MCF 10A (cell line): Measurements from ENCODE around the gene ZNF43. TPM values are rescaled to one million over a fixed set of nuclear protein-coding genes. Genes with fewer than 3 reads are reported as not detected.

Experiments used
- BruUV-seq: library from RNA; stranded (reverse); fragments of 400-500 nt; replicated peaks from 2 replicates; lab custom pipeline; 2021; lab: Mats Ljungman, UMichigan
- CTCF ChIA-PET: fragments of 300-600 bp; sonication (Branson Sonifier 250); formaldehyde crosslinking; extraction: SDS; loops from one replicate; lab custom pipeline; 2021; ENCODE audit warnings: antibody characterized with exemption, inconsistent platforms; lab: Yijun Ruan, JAX
- POLR2A ChIA-PET: fragments of 300-600, 350-650 bp; sonication (Branson Sonifier 250); formaldehyde crosslinking; extraction: SDS; loops from one replicate; lab custom pipeline; 2020; ENCODE audit warnings: antibody characterized with exemption, inconsistent platforms; lab: Yijun Ruan, JAX
- DNase-seq: peaks from one replicate; pipeline ENCODE4 v3.0.0-alpha.2; 2018; ENCODE audit not compliant: unreplicated experiment
- H3K27ac Mint-ChIP-seq: one replicate; pipeline ENCODE4 v1.8.0; 2022; ENCODE audit warnings: mild to moderate bottlenecking, low read depth, mixed read lengths; ENCODE audit not compliant: unreplicated experiment
- H3K27me3 Mint-ChIP-seq: one replicate; pipeline ENCODE4 v1.8.0; 2022; ENCODE audit warnings: mixed read lengths; ENCODE audit not compliant: insufficient read depth, unreplicated experiment
- H3K36me3 Mint-ChIP-seq: one replicate; pipeline ENCODE4 v1.8.0; 2022; ENCODE audit warnings: mild to moderate bottlenecking, moderate library complexity, mixed read lengths; ENCODE audit not compliant: insufficient read depth, unreplicated experiment
- H3K4me1 Mint-ChIP-seq: one replicate; pipeline ENCODE4 v1.8.0; 2022; ENCODE audit warnings: mixed read lengths; ENCODE audit not compliant: insufficient read depth, unreplicated experiment
- H3K4me3 Mint-ChIP-seq: one replicate; pipeline ENCODE4 v1.8.0; 2022; ENCODE audit warnings: mild to moderate bottlenecking, moderate library complexity, mixed read lengths; ENCODE audit not compliant: unreplicated experiment
- H3K9me3 Mint-ChIP-seq: one replicate; pipeline ENCODE4 v1.8.0; 2022; ENCODE audit warnings: mixed read lengths; ENCODE audit not compliant: unreplicated experiment
- intact Hi-C: fragments of 100-400 bp; cut with micrococcal nuclease; formaldehyde crosslinking; loops from 2 replicates; pipeline ENCODE4 v1.14.1; 2022
- total RNA-seq: library from RNA; stranded (reverse); gene quantifications from 2 replicates; pipeline ENCODE4 v1.2.3, GENCODE V29; 2022
- TF ChIP-seq, protein P1 (sequence below): fragments of 200-600 bp; IDR thresholded peaks from one replicate; pipeline ENCODE4 v1.8.0; 2022; ENCODE audit warnings: antibody characterized with exemption, mild to moderate bottlenecking; ENCODE audit not compliant: unreplicated experiment

Gene ZNF43
- total RNA-seq, 1 experiment from 2014 or later, result 0.09 TPM

- TF ChIP-seq, protein P1, sequence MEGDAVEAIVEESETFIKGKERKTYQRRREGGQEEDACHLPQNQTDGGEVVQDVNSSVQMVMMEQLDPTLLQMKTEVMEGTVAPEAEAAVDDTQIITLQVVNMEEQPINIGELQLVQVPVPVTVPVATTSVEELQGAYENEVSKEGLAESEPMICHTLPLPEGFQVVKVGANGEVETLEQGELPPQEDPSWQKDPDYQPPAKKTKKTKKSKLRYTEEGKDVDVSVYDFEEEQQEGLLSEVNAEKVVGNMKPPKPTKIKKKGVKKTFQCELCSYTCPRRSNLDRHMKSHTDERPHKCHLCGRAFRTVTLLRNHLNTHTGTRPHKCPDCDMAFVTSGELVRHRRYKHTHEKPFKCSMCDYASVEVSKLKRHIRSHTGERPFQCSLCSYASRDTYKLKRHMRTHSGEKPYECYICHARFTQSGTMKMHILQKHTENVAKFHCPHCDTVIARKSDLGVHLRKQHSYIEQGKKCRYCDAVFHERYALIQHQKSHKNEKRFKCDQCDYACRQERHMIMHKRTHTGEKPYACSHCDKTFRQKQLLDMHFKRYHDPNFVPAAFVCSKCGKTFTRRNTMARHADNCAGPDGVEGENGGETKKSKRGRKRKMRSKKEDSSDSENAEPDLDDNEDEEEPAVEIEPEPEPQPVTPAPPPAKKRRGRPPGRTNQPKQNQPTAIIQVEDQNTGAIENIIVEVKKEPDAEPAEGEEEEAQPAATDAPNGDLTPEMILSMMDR, result no peak
- BruUV-seq, result no TSS peak
- POLR2A ChIA-PET, result no interaction called here
- H3K4me1 Mint-ChIP-seq, result no peaks in the 10 kb centered on the region
- H3K27me3 Mint-ChIP-seq, result no peaks in the 10 kb centered on the region
- H3K9me3 Mint-ChIP-seq, result peaks cover 8% of the 10 kb centered on the region
- DNase-seq, result no peak
- H3K36me3 Mint-ChIP-seq, result no peaks in the 10 kb centered on the region
- intact Hi-C loops, result no loop called here
- H3K4me3 Mint-ChIP-seq, result no peak overlapping the region
- CTCF ChIA-PET, result no interaction called here
- H3K27ac Mint-ChIP-seq, result no peak overlapping the region
These were observed 563 bp downstream of the ZNF43 start for GRCh38 chr19:21835429-21835809.

- Mint-ChIP-seq H3K9me3 (peaks cover 19% of the 10 kb centered on the region), H3K4me1 (no peaks in the 10 kb centered on the region), H3K4me3 (no peak overlapping the region), H3K27me3 (no peaks in the 10 kb centered on the region), H3K36me3 (no peaks in the 10 kb centered on the region), H3K27ac (no peak overlapping the region)
- TF ChIP-seq, protein P1, result no peak
- ChIA-PET POLR2A (no interaction called here), CTCF (no interaction called here)
- intact Hi-C loops, result no loop called here
- no peak for DNase-seq
- no TSS peak for BruUV-seq
These were observed 2.2 kb downstream of the ZNF43 start for GRCh38 chr19:21833733-21834132.

DNA sequence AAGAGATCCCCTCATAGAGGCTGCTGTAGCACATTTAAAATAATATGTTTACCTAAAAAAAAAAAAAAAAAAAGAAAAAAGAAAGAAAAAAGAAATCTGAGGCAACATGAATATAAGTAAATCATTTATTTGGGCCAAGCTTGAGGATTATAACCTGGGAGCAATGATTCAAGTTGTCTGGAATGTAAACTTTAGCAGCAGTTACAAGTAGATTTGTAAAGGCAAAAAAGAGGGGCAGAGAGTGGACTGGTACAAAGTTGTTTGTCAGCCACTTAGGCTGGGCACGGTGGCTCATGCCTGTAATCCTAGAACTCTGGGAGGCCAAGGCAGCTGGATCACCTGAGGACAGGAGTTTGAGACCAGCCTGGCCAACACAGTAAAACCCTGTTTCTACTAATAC lies 11.3 kb downstream of the ZNF43 start:
- H3K27ac Mint-ChIP-seq, result no peak overlapping the region
- no peaks in the 10 kb centered on the region for H3K4me1 Mint-ChIP-seq

DNA sequence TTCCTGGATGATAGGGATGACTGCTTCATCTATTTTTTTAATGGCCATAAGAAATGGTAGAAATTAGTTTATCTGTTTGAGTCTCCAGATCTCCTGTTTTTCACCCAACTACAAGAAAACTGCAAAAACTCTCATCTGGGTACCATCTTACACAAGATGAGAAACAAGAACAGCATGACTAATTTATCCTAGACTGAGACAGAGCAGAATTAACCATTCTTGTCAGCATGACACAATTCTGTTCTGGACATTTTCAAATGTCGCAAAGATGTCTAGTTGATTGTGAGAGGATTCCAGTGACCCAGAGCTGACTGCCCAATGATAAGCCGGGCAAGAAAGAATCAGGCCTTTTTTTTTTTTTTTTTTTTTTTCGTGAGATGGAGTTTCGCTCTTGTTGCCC lies 12.8 kb downstream of the ZNF43 start:
- no TSS peak for BruUV-seq
- CTCF ChIA-PET, result interaction anchor here (0.7 kb wide), 1 partner anchor 709 kb away, joined by 4 read pairs; no protein-coding TSS in a partner anchor
- no peaks in the 10 kb centered on the region for H3K36me3 Mint-ChIP-seq

More for the DNA sequence above, 11.3 kb downstream of the ZNF43 start:
- POLR2A ChIA-PET, result no interaction called here
- peaks cover 11% of the 10 kb centered on the region for H3K9me3 Mint-ChIP-seq
- H3K27me3 Mint-ChIP-seq, result no peaks in the 10 kb centered on the region
- H3K36me3 Mint-ChIP-seq, result no peaks in the 10 kb centered on the region
- CTCF ChIA-PET, result no interaction called here
- DNase-seq, result no peak
- BruUV-seq, result no TSS peak
- intact Hi-C loops, result no loop called here
- no peak overlapping the region for H3K4me3 Mint-ChIP-seq
- TF ChIP-seq, protein P1, result no peak

More for the DNA sequence above, 12.8 kb downstream of the ZNF43 start:
- Mint-ChIP-seq H3K27ac (no peak overlapping the region), H3K9me3 (peaks cover 16% of the 10 kb centered on the region), H3K4me3 (no peak overlapping the region), H3K4me1 (no peaks in the 10 kb centered on the region), H3K27me3 (no peaks in the 10 kb centered on the region)
- POLR2A ChIA-PET, result no interaction called here
- TF ChIP-seq, protein P1, result no peak
- DNase-seq, result no peak
- intact Hi-C loops, result no loop called here
